GM19193 (cell line): Measurements from ENCODE around the gene TCAF1.

ENCODE experiments used
- POLR2A ChIP-seq: IDR thresholded peaks from 4 replicates; pipeline ENCODE4 v1.6.1; 2011; ENCODE audit not compliant: insufficient read depth, insufficient read length; ENCODE audit errors: extremely low read depth

The TCAF1 gene

GRCh38 chr7:143886826-143887477 is 15.0 kb downstream of the TCAF1 start:
- TF ChIP-seq POLR2A, result no peak

DNA sequence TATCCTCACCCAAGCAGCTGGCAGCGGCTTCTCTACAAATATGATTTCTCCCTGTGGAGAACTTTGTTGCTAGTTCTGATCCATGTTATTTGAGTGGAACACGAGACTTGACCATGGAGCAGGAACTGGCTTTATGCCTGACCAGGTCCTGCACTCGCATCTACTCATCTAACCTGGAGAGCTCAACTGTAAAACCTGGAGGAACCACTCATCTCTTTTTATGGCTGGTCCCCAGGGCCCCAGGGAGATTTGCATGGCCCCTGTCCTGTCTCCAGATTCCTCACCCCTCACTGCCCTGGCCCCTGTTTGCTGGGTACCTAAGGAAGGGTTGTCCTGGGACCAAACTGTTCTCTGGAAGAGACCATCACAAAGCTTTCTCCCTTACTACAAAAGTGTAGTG is 16.0 kb downstream of the TCAF1 start:
- no peak for TF ChIP-seq POLR2A

- no peak for TF ChIP-seq POLR2A
These were observed 16.9 kb downstream of the TCAF1 start for GRCh38 chr7:143884969-143885559.

GRCh38 chr7:143884241-143884968 is 17.6 kb downstream of the TCAF1 start:
- no peak for TF ChIP-seq POLR2A

- no peak for TF ChIP-seq POLR2A
These were observed 19.3 kb downstream of the TCAF1 start for GRCh38 chr7:143882604-143883078.

- no peak for TF ChIP-seq POLR2A
These were observed 19.9 kb downstream of the TCAF1 start for GRCh38 chr7:143882020-143882603.

- TF ChIP-seq POLR2A, result no peak
These were observed 23.1 kb downstream of the TCAF1 start for GRCh38 chr7:143878884-143879283.

DNA sequence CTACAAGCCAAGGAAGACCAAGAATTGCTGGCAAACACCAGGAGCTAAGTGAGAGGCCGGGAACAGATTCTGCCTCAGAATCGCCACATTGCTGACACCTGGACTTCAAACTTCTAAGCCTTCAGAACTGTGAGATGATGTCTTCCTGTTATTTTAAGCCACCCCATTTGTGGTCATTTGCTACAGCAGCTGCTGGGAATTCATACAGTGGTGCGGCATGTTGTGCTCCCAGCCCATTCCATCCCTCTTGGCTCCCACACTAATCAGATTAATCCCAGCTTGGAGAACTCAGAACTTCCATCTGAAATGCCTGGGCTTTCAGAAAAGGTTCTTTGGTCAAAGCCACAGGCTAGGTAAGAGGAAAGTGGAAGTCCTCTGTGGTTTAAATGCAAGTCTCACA is 24.9 kb downstream of the TCAF1 start:
- no peak for TF ChIP-seq POLR2A

DNA sequence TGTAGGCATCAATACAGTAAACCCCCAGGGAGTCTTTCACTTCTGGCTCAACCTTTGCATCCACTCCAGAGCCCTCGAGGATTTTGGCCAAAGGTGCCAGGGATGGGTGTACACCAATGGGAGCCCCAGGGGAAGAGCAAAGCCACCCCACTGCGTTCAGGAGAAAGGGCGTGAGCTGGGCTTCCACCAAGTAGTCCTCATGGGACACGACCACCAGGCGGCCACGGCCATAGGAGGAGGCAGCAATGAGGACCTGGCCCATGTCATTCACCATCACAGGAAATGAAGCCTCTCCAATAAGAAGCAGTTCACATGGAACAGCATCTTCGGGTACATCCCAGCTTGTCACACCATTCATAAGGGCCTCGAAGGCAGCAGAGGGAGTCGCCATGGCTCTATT is 25.8 kb downstream of the TCAF1 start:
- no peak for TF ChIP-seq POLR2A

- no peak for TF ChIP-seq POLR2A
These were observed 51.3 kb downstream of the TCAF1 start for GRCh38 chr7:143850682-143851081.

DNA sequence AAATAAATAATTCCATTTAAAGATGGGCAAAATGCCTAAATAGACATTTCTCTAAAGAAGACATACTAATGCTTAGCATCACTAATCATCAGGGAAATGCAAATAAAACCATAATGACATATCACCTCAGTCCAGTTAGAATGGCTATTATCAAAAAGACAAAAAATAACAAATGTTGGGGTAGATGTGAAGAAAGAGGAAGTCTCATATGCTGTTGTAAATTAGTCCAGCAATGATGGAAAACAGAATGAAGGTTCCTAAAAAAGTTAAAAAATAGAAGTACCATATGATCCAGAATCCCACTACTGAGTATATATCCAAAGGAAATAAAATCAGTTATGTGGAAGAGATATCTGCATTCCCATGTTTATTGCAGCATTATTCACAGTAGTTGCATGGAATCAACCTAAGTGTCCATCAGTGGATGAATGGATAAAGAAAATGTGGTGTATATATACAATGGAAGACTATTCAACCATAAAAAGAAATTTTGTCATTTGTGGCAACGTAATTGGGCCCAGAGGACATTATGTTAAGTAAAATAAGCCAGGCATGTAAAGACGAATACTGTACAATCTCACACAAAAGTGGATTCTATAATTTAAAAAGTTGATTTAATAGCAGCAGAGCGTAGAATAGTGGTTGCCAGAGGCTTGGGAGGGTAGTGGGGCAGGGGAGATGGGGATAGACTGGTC is 52.0 kb downstream of the TCAF1 start:
- no peak for TF ChIP-seq POLR2A

DNA sequence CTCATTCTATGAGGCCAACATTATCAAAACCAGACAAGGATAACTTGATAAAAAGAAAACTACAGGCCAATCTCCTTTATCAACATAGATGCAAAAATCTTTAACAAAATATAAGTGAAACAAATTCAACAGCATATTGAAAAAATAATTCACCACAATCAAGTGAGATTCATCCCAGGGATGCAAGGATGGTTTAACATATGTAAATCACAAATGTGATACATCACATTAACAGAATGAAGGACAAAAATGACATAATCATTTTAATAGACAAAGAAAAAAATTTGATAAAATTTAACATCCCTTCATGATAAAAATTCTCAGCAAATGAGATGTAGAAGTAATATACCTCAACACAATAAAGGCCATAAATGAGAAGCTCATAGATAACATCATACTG is 53.8 kb downstream of the TCAF1 start:
- no peak for TF ChIP-seq POLR2A

DNA sequence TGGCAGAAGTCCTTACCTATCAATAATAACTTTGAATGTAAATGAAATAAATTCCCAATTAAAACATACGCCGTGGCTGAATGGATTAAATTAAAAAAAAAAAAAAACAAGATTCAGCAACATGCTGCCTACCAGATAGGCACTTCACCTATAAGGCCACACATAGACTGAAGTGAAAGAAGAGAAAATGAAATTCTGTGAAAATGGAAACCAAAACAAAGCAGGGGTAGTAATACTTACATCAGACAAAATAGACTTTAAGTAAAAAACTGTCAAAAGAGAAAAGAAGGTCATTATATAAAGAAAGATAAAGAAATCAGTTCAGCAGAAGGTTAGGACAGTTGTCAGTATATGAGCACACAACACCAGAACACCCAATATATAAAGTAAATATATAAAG is 55.3 kb downstream of the TCAF1 start:
- TF ChIP-seq POLR2A, result no peak
